AG09309 (cell line): Measurements from ENCODE around the gene SLC27A2.
A peak's percentile ranks its signal among the peaks of the same experiment; 100 is the strongest.

Source experiments
- DNase-seq: peaks from one replicate; pipeline ENCODE4 v3.0.0-alpha.2; 2010; ENCODE audit warnings: low read depth
- H3K4me3 ChIP-seq: 2 replicates; pipeline ENCODE4 v1.5.1; 2011; ENCODE audit warnings: mild to moderate bottlenecking, low read depth, low read length, moderate library complexity; ENCODE audit not compliant: control insufficient read depth
- TF ChIP-seq, protein P1 (sequence below): IDR thresholded peaks from 2 replicates; pipeline ENCODE4 v1.5.1; 2011; ENCODE audit warnings: mild to moderate bottlenecking, low read depth, low read length, inconsistent platforms; ENCODE audit not compliant: insufficient read depth, control insufficient read depth; ENCODE audit errors: missing control alignments

The SLC27A2 gene

DNA sequence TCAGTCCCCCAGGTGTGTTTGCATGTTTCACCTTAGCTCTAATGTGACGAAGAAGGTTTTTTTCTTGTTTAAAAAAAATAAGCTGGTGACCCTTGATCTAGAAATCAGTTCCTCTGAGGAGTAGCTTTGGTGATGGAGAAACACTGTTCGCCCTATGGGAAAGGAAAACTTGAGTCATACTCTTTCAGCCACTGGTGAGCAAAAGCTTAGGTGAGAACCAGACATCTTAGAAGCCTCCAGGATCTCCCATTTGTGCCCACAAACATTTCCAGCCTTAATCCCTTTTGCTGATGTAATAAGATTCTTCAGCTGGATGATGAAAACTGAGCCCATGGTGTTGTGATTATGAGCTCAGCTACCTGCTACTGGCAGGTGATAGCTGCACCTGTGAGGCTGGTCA, 37.8 kb downstream of the SLC27A2 start:
- DNase-seq, result no peak
- TF ChIP-seq, protein P1, sequence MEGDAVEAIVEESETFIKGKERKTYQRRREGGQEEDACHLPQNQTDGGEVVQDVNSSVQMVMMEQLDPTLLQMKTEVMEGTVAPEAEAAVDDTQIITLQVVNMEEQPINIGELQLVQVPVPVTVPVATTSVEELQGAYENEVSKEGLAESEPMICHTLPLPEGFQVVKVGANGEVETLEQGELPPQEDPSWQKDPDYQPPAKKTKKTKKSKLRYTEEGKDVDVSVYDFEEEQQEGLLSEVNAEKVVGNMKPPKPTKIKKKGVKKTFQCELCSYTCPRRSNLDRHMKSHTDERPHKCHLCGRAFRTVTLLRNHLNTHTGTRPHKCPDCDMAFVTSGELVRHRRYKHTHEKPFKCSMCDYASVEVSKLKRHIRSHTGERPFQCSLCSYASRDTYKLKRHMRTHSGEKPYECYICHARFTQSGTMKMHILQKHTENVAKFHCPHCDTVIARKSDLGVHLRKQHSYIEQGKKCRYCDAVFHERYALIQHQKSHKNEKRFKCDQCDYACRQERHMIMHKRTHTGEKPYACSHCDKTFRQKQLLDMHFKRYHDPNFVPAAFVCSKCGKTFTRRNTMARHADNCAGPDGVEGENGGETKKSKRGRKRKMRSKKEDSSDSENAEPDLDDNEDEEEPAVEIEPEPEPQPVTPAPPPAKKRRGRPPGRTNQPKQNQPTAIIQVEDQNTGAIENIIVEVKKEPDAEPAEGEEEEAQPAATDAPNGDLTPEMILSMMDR, result no peak
- no peak overlapping the region for H3K4me3 ChIP-seq

DNA sequence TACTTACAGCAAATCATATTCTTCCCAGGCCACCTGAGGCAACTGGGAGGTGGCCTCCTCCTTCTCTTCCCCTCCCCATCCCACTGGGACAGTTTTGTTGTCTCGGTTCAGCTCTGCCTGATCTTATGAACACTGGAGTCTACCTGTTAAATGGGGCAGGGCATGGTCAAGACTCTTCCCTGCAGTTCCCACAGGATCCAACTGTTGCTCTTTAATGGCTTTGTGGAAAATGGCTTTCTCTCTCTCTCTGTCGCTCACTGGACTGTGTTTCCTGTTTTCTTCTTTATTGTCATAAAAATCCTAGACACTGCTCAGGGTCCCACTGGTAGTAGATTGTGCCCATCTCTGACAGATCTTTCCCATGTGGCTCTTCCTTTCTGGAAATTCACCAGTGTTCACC, 40.2 kb downstream of the SLC27A2 start:
- DNase-seq, result no peak
- H3K4me3 ChIP-seq, result no peak overlapping the region
- TF ChIP-seq, protein P1, result no peak

DNA sequence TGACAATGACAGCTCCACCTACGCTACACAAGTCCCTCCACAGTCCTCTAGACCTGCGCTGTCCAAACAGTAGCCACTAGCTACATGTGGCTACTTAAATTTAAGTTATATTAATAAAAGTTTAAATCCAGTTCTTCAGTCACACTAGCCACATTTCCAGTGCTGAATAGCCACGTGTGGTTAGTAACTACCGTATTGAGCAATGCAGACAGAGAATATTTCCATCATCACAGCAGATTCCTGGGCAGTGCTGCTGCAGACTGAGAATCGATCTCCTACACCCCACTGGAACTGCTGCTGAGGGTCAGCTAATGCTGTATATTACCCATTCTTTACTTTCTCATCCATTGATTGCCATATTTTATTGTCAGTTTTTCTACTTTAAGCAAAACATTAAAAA, 42.6 kb downstream of the SLC27A2 start:
- DNase-seq, result no peak
- TF ChIP-seq, protein P1, result no peak
- H3K4me3 ChIP-seq, result no peak overlapping the region

DNA sequence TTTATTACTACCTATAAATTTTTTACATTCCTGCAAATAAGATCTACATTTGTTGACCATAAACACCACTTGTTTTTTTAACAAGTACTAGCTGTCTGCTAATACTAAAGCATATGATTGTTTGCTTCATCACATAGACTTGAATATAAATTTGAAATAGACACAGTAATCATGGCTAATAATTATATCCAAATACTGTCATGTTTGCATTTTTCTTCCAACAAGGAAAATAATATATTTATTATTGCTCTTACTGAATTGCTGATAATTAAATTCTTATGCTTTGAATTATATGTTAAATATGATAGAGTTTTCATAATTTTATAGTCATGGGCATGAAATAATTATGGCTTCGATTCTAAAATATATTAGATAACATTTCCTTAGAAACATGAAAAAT, 43.1 kb downstream of the SLC27A2 start:
- no peak for DNase-seq
- H3K4me3 ChIP-seq, result no peak overlapping the region
- TF ChIP-seq, protein P1, result no peak

DNA sequence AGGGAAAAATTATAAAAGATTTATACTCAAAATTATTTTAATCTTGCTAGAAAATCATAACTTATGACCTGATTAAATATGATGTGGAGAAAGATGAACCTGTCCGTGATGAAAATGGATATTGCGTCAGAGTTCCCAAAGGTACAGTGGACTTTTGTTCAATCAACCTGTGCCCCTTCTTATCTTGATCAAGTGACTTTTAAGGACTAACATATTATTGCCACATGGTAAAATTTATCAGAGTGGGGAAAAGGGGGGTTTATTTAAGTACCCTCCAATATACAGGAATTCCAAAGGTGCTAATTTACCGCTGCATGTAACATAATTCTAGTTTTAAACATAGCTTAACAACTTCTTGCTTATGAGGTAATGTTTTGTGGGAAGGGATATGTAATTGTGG, 43.9 kb downstream of the SLC27A2 start:
- no peak overlapping the region for H3K4me3 ChIP-seq
- DNase-seq, result no peak
- TF ChIP-seq, protein P1, result no peak

DNA sequence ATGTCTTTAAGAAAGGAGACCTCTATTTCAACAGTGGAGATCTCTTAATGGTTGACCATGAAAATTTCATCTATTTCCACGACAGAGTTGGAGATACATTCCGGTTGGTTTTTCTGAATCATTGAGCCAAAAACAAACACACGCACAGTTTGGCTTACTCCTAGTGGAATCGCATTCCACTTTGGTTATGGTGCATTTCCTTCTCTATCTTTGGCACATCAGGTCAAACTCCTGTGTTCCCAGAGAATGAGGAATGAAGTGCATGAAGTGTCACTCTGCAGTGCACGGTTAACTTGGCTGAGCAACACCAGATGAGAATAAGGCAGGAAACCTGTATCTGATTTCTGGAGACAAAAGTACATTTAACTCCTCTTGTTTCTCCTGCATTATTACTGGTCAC, 45.1 kb downstream of the SLC27A2 start:
- DNase-seq, result peak; percentile 13
- TF ChIP-seq, protein P1, result no peak
- no peak overlapping the region for H3K4me3 ChIP-seq

DNA sequence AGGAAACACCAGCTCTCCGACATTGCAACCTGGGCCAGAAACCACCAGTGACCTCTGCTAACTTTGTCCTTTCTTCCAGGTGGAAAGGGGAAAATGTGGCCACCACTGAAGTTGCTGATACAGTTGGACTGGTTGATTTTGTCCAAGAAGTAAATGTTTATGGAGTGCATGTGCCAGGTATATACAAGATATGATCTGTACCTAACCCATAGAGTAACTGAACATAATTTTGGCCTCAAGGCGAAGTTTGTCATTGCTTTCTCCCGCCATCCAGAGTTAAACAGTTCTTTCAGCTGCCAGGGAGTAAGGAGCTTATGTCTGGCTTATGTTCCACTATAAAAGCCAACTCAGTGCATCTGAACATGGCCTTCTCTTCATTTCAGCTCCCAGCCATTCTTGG, 46.9 kb downstream of the SLC27A2 start:
- TF ChIP-seq, protein P1, result no peak
- H3K4me3 ChIP-seq, result no peak overlapping the region
- no peak for DNase-seq
